Gastroesophageal sphincter (tissue), 3 donors: ENCODE data around the gene OS9.

Source experiments
- EP300 ChIP-seq: sonication (generic); formaldehyde crosslinking; IDR thresholded peaks from one replicate; pipeline ENCODE4 v1.6.1; 2017; ENCODE audit warnings: antibody characterized with exemption, mild to moderate bottlenecking
- TF ChIP-seq, protein P1 (sequence below), 4 experiments: fragments of 200-600 bp in 2 of 4; fragments of 450-650 bp in 2 of 4; sonication (generic) in 1 of 4; IDR thresholded peaks; one replicate each; pipeline ENCODE4 v1.5.1; 2017 to 2019; ENCODE audit warnings: antibody characterized with exemption in 4 of 4, mild to moderate bottlenecking in 2 of 4, moderate library complexity in 2 of 4

- no peak for TF ChIP-seq EP300
- TF ChIP-seq, protein P1, sequence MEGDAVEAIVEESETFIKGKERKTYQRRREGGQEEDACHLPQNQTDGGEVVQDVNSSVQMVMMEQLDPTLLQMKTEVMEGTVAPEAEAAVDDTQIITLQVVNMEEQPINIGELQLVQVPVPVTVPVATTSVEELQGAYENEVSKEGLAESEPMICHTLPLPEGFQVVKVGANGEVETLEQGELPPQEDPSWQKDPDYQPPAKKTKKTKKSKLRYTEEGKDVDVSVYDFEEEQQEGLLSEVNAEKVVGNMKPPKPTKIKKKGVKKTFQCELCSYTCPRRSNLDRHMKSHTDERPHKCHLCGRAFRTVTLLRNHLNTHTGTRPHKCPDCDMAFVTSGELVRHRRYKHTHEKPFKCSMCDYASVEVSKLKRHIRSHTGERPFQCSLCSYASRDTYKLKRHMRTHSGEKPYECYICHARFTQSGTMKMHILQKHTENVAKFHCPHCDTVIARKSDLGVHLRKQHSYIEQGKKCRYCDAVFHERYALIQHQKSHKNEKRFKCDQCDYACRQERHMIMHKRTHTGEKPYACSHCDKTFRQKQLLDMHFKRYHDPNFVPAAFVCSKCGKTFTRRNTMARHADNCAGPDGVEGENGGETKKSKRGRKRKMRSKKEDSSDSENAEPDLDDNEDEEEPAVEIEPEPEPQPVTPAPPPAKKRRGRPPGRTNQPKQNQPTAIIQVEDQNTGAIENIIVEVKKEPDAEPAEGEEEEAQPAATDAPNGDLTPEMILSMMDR (IDR thresholded peaks at IDR 0.05), result no peak
Measured at GRCh38 chr12:57749061-57749460, 55.1 kb downstream of the OS9 start.
